ENCODE measurements around the gene PAQR9. TPM values are rescaled to one million over a fixed set of nuclear protein-coding genes. Genes with fewer than 3 reads are reported as not detected.
"Not testable (repeated sequence)": the region's sequence is repeated elsewhere in the genome, so short reads cannot be mapped to it uniquely, and the experiment has no call there.

The PAQR9 gene
- total RNA-seq, 1 donor from 2014 or later = not detected

- ATAC-seq (no peak), DNase-seq (no peak)
- Histone ChIP-seq H3K4me3 (no peak overlapping the region), H3K27me3 (ENCODE audit: low read depth) (no peaks in the 10 kb centered on the region), H3K36me3 (no peaks in the 10 kb centered on the region), H3K27ac (no peak overlapping the region), H3K9me3 (no peaks in the 10 kb centered on the region), H3K4me1 (peaks cover 22% of the 10 kb centered on the region)
- TF ChIP-seq CTCF (IDR thresholded peaks at IDR 0.05) = no peak
- intact Hi-C loops (cut with DNase I) = no loop called here
These were observed 35.0 kb upstream of the PAQR9 start for GRCh38 chr3:142998439-142998838.

- H3K27me3 ChIP-seq (ENCODE audit: low read depth) = no peaks in the 10 kb centered on the region
- ATAC-seq (no peak), DNase-seq (peak; percentile 17)
- no peaks in the 10 kb centered on the region for H3K36me3 ChIP-seq
- no peaks in the 10 kb centered on the region for H3K9me3 ChIP-seq
- no peak overlapping the region for H3K4me3 ChIP-seq
- peaks cover 11% of the 10 kb centered on the region for H3K4me1 ChIP-seq
- no peak overlapping the region for H3K27ac ChIP-seq
- intact Hi-C loops (cut with DNase I) = no loop called here
- no peak for TF ChIP-seq CTCF (IDR thresholded peaks at IDR 0.05)
These were observed 33.9 kb upstream of the PAQR9 start for GRCh38 chr3:142997330-142997729.

GRCh38 chr3:142993958-142994442 is 30.5 kb upstream of the PAQR9 start:
- peak; percentile 70 to 84 for ATAC-seq
- intact Hi-C loops (cut with DNase I) = no loop called here
- DNase-seq = peak; percentile 65

GRCh38 chr3:142992323-142992722 is 28.8 kb upstream of the PAQR9 start:
- H3K4me3 ChIP-seq = no peak overlapping the region
- intact Hi-C loops (cut with DNase I) = no loop called here
- no peaks in the 10 kb centered on the region for H3K36me3 ChIP-seq
- TF ChIP-seq CTCF (IDR thresholded peaks at IDR 0.05) = no peak
- no peak for ATAC-seq
- no peak overlapping the region for H3K27ac ChIP-seq
- no peaks in the 10 kb centered on the region for H3K9me3 ChIP-seq
- no peak for DNase-seq
- no peaks in the 10 kb centered on the region for H3K27me3 ChIP-seq (ENCODE audit: low read depth)
- no peaks in the 10 kb centered on the region for H3K4me1 ChIP-seq

More at GRCh38 chr3:142993958-142994442, 30.5 kb upstream of the PAQR9 start:
- Histone ChIP-seq H3K4me3 (no peak overlapping the region), H3K4me1 (no peaks in the 10 kb centered on the region), H3K9me3 (no peaks in the 10 kb centered on the region), H3K27me3 (ENCODE audit: low read depth) (no peaks in the 10 kb centered on the region), H3K36me3 (no peaks in the 10 kb centered on the region), H3K27ac (no peak overlapping the region)
- TF ChIP-seq CTCF (IDR thresholded peaks at IDR 0.05) = peak; percentile 69

- intact Hi-C loops (cut with DNase I) = no loop called here
- TF ChIP-seq CTCF (IDR thresholded peaks at IDR 0.05) = no peak
- Histone ChIP-seq H3K36me3 (no peaks in the 10 kb centered on the region), H3K27me3 (ENCODE audit: low read depth) (no peaks in the 10 kb centered on the region), H3K27ac (no peak overlapping the region), H3K9me3 (no peaks in the 10 kb centered on the region), H3K4me1 (no peaks in the 10 kb centered on the region), H3K4me3 (no peak overlapping the region)
- DNase-seq = no peak
- no peak for ATAC-seq
These were observed 27.2 kb upstream of the PAQR9 start for GRCh38 chr3:142990721-142991120.

GRCh38 chr3:142988826-142989225 is 25.4 kb upstream of the PAQR9 start:
- DNase-seq; H3K9me3 ChIP-seq; H3K4me3 ChIP-seq; H3K36me3 ChIP-seq; H3K27ac ChIP-seq; H3K4me1 ChIP-seq; ATAC-seq; H3K27me3 ChIP-seq (ENCODE audit: low read depth): not testable (repeated sequence)
- intact Hi-C loops (cut with DNase I) = loop anchor here (10.0 kb wide), 1 partner anchor 404 kb away; no protein-coding TSS in a partner anchor

GRCh38 chr3:142988221-142988620 is 24.7 kb upstream of the PAQR9 start:
- not testable (repeated sequence) for H3K36me3 ChIP-seq; H3K4me1 ChIP-seq; ATAC-seq; H3K27ac ChIP-seq; H3K9me3 ChIP-seq; DNase-seq; H3K4me3 ChIP-seq; H3K27me3 ChIP-seq (ENCODE audit: low read depth)
- intact Hi-C loops (cut with DNase I) = loop anchor here (10.0 kb wide), 1 partner anchor 403 kb away; no protein-coding TSS in a partner anchor
